Neural crest cell (in vitro differentiated cells): Measurements from ENCODE around the gene DYRK2. TPM values are rescaled to one million over a fixed set of nuclear protein-coding genes. Genes with fewer than 3 reads are reported as not detected.

Source experiments
- DNase-seq: peaks from one replicate; pipeline ENCODE4 v3.0.0; 2021; ENCODE audit warnings: low read depth, mixed read lengths, low spot score
- H3K27ac Mint-ChIP-seq: one replicate; pipeline ENCODE4 v1.8.0; 2021; ENCODE audit warnings: mild to moderate bottlenecking, mixed read lengths; ENCODE audit not compliant: unreplicated experiment
- H3K27me3 Mint-ChIP-seq: 2 replicates; pipeline ENCODE4 v1.8.0; 2021; ENCODE audit warnings: low read depth, mild to moderate bottlenecking, mixed read lengths
- H3K36me3 Mint-ChIP-seq: 2 replicates; pipeline ENCODE4 v1.8.0; 2021; ENCODE audit warnings: low read depth, mild to moderate bottlenecking, mixed read lengths
- H3K4me1 Mint-ChIP-seq: 2 replicates; pipeline ENCODE4 v1.8.0; 2021; ENCODE audit warnings: mixed read lengths
- H3K4me3 Mint-ChIP-seq: one replicate; pipeline ENCODE4 v1.8.0; 2021; ENCODE audit warnings: mild to moderate bottlenecking, mixed read lengths
- H3K9me3 Mint-ChIP-seq: 2 replicates; pipeline ENCODE4 v1.8.0; 2021; ENCODE audit warnings: mixed read lengths
- CTCF ChIP-seq: fragments of 200-600 bp; sonication (generic); conservative IDR thresholded peaks from 2 replicates; pipeline ENCODE4 v1.5.0; 2021; ENCODE audit warnings: antibody characterized with exemption, mild to moderate bottlenecking
- total RNA-seq: library from RNA; stranded (reverse); gene quantifications from 2 replicates; pipeline ENCODE4 v1.2.1, GENCODE V29; 2021

Gene DYRK2
- total RNA-seq, 1 donor from 2014 or later: 48.1 TPM

GRCh38 chr12:67697967-67698366 is 49.4 kb downstream of the DYRK2 start:
- no peaks in the 10 kb centered on the region for H3K9me3 Mint-ChIP-seq
- no peaks in the 10 kb centered on the region for H3K36me3 Mint-ChIP-seq
- H3K4me3 Mint-ChIP-seq: no peak overlapping the region
- no peaks in the 10 kb centered on the region for H3K27me3 Mint-ChIP-seq
- DNase-seq: no peak
- TF ChIP-seq CTCF: no peak
- H3K4me1 Mint-ChIP-seq: peaks cover 8% of the 10 kb centered on the region
- H3K27ac Mint-ChIP-seq: no peak overlapping the region

- H3K36me3 Mint-ChIP-seq: no peaks in the 10 kb centered on the region
Measured at GRCh38 chr12:67698672-67699581, 50.4 kb downstream of the DYRK2 start.

GRCh38 chr12:67701121-67701520 is 52.6 kb downstream of the DYRK2 start:
- TF ChIP-seq CTCF: no peak
- no peaks in the 10 kb centered on the region for H3K9me3 Mint-ChIP-seq

More at GRCh38 chr12:67698672-67699581, 50.4 kb downstream of the DYRK2 start:
- H3K27ac Mint-ChIP-seq: peak overlapping the region; percentile 46
- H3K4me3 Mint-ChIP-seq: no peak overlapping the region
- H3K27me3 Mint-ChIP-seq: no peaks in the 10 kb centered on the region
- DNase-seq: no peak
- no peaks in the 10 kb centered on the region for H3K9me3 Mint-ChIP-seq
- no peak for TF ChIP-seq CTCF
- peaks cover 8% of the 10 kb centered on the region for H3K4me1 Mint-ChIP-seq

GRCh38 chr12:67702136-67702535 is 53.6 kb downstream of the DYRK2 start:
- no peaks in the 10 kb centered on the region for H3K9me3 Mint-ChIP-seq
- no peak overlapping the region for H3K4me3 Mint-ChIP-seq
- H3K27me3 Mint-ChIP-seq: no peaks in the 10 kb centered on the region
- peaks cover 16% of the 10 kb centered on the region for H3K4me1 Mint-ChIP-seq
- no peaks in the 10 kb centered on the region for H3K36me3 Mint-ChIP-seq
- no peak overlapping the region for H3K27ac Mint-ChIP-seq
- no peak for DNase-seq
- no peak for TF ChIP-seq CTCF

More at GRCh38 chr12:67701121-67701520, 52.6 kb downstream of the DYRK2 start:
- no peak overlapping the region for H3K4me3 Mint-ChIP-seq
- peaks cover 15% of the 10 kb centered on the region for H3K4me1 Mint-ChIP-seq
- H3K27ac Mint-ChIP-seq: no peak overlapping the region
- DNase-seq: no peak
- H3K36me3 Mint-ChIP-seq: no peaks in the 10 kb centered on the region
- no peaks in the 10 kb centered on the region for H3K27me3 Mint-ChIP-seq

- Mint-ChIP-seq H3K4me1 (peaks cover 8% of the 10 kb centered on the region), H3K27ac (no peak overlapping the region), H3K4me3 (no peak overlapping the region), H3K36me3 (no peaks in the 10 kb centered on the region), H3K27me3 (no peaks in the 10 kb centered on the region), H3K9me3 (no peaks in the 10 kb centered on the region)
- TF ChIP-seq CTCF: no peak
- DNase-seq: no peak
Measured at GRCh38 chr12:67704071-67704470, 55.5 kb downstream of the DYRK2 start.
